A172 (cell line): ENCODE data around the gene ANXA2. TPM values are rescaled to one million over a fixed set of nuclear protein-coding genes. Genes with fewer than 3 reads are reported as not detected.
"Not testable (repeated sequence)": the region's sequence is repeated elsewhere in the genome, so short reads cannot be mapped to it uniquely, and the experiment has no call there.

Source experiments
- DNase-seq: peaks from one replicate; pipeline ENCODE4 v3.0.0-alpha.2; 2015; ENCODE audit warnings: low spot score
- total RNA-seq: library from RNA; depleted of rRNA; stranded (reverse); fragments of >200 nt; shearing (Covaris generic); gene quantifications from 2 replicates; pipeline ENCODE4 v1.2.3, GENCODE V29; 2014

Gene ANXA2
- total RNA-seq, 1 experiment from 2014 or later = 4,320 TPM

GRCh38 chr15:60410350-60410749 is 12.6 kb upstream of the ANXA2 start:
- DNase-seq = not testable (repeated sequence)

- peak; percentile 83 for DNase-seq
Observed at GRCh38 chr15:60408463-60408981, 10.7 kb upstream of the ANXA2 start.

- peak; percentile 90 for DNase-seq
Observed at GRCh38 chr15:60407415-60407805, 9.6 kb upstream of the ANXA2 start.

GRCh38 chr15:60406513-60407414 is 9.0 kb upstream of the ANXA2 start:
- no peak for DNase-seq

- DNase-seq = no peak
Observed at GRCh38 chr15:60405399-60405798, 7.6 kb upstream of the ANXA2 start.

GRCh38 chr15:60404351-60404750 is 6.6 kb upstream of the ANXA2 start:
- not testable (repeated sequence) for DNase-seq

GRCh38 chr15:60400944-60401343 is 3.2 kb upstream of the ANXA2 start:
- DNase-seq = no peak

- DNase-seq = no peak
Observed at GRCh38 chr15:60399931-60400330, 2.1 kb upstream of the ANXA2 start.

- no peak for DNase-seq
Observed at GRCh38 chr15:60399246-60399915, 1.6 kb upstream of the ANXA2 start.

GRCh38 chr15:60396958-60397771 is 621 bp downstream of the ANXA2 start:
- DNase-seq = peak; percentile 84

GRCh38 chr15:60396560-60396957 is 1.2 kb downstream of the ANXA2 start:
- no peak for DNase-seq

GRCh38 chr15:60396100-60396499 is 1.7 kb downstream of the ANXA2 start:
- DNase-seq = no peak

GRCh38 chr15:60395276-60396011 is 2.3 kb downstream of the ANXA2 start:
- no peak for DNase-seq

GRCh38 chr15:60394689-60395097 is 3.1 kb downstream of the ANXA2 start:
- DNase-seq = no peak

GRCh38 chr15:60392986-60393790 is 4.6 kb downstream of the ANXA2 start:
- DNase-seq = peak; percentile 98

- DNase-seq = peak; percentile 74
Observed at GRCh38 chr15:60392601-60392985, 5.2 kb downstream of the ANXA2 start.

GRCh38 chr15:60391722-60392315 is 6.0 kb downstream of the ANXA2 start:
- no peak for DNase-seq

GRCh38 chr15:60390871-60391501 is 6.8 kb downstream of the ANXA2 start:
- peak; percentile 89 for DNase-seq

GRCh38 chr15:60390231-60390630 is 7.6 kb downstream of the ANXA2 start:
- no peak for DNase-seq
